ENCODE data around the gene SLC6A5.

DNA sequence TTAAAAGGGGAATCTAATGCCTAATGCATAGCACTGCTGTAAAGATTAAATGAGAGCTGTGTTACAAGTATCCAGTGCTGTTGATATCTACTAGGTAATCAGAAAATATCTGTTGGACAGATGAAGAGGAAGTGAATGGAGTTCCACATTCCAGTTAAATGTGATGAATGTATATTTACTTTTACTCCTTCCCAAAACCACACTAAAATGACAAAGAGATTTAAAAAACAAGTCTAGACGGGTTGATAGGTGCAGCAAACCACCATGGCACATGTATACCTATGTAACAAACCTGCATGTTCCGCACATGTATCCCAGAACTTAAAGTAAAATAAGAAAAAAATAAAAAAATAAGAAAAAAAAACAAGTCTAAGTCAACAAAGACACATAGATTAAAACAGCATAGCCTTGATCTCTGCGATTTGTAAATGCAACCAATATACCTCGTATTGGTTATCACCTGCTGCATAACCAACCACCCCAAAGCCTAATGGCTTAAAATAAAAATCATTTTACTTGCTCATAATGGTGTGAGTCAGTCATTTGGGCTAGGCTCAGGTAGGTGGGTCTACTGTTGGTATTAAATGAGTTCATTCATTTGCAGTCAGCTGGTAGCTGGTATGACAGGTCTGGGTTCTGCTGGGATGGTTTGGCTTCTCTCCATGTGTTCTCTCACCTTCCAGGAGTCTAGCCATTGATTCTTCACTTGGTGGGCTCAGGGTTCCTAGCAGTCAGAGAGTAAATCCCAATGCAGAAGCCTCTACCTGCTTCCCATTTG, 39.7 kb upstream of the SLC6A5 start:
- no peak for TF ChIP-seq FOXM1 (IDR thresholded peaks at IDR 0.05; ENCODE audit: low read depth)
- TF ChIP-seq, protein P1, sequence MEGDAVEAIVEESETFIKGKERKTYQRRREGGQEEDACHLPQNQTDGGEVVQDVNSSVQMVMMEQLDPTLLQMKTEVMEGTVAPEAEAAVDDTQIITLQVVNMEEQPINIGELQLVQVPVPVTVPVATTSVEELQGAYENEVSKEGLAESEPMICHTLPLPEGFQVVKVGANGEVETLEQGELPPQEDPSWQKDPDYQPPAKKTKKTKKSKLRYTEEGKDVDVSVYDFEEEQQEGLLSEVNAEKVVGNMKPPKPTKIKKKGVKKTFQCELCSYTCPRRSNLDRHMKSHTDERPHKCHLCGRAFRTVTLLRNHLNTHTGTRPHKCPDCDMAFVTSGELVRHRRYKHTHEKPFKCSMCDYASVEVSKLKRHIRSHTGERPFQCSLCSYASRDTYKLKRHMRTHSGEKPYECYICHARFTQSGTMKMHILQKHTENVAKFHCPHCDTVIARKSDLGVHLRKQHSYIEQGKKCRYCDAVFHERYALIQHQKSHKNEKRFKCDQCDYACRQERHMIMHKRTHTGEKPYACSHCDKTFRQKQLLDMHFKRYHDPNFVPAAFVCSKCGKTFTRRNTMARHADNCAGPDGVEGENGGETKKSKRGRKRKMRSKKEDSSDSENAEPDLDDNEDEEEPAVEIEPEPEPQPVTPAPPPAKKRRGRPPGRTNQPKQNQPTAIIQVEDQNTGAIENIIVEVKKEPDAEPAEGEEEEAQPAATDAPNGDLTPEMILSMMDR (IDR thresholded peaks at IDR 0.05) = no peak

Data from SK-N-SH (cell line).